Non-pigmented ciliary epithelial cell (primary cell): ENCODE data around the gene ZNF326.
"Not testable (repeated sequence)": the region's sequence is repeated elsewhere in the genome, so short reads cannot be mapped to it uniquely, and the experiment has no call there.

Experiments used
- DNase-seq: peaks from one replicate; pipeline ENCODE4 v3.0.0-alpha.2; 2010; ENCODE audit warnings: low read depth

Gene ZNF326

GRCh38 chr1:89966656-89967055, 28.3 kb upstream of the ZNF326 start:
- DNase-seq: no peak

- no peak for DNase-seq
Measured at GRCh38 chr1:89971600-89971999, 23.3 kb upstream of the ZNF326 start.

- DNase-seq: no peak
Measured at GRCh38 chr1:89972024-89972423, 22.9 kb upstream of the ZNF326 start.

- DNase-seq: no peak
Measured at GRCh38 chr1:89973471-89974127, 21.3 kb upstream of the ZNF326 start.

- no peak for DNase-seq
Measured at GRCh38 chr1:89974256-89974655, 20.7 kb upstream of the ZNF326 start.

GRCh38 chr1:89974696-89975470, 20.0 kb upstream of the ZNF326 start:
- no peak for DNase-seq

GRCh38 chr1:89975540-89976125, 19.3 kb upstream of the ZNF326 start:
- no peak for DNase-seq

- no peak for DNase-seq
Measured at GRCh38 chr1:89978755-89979154, 16.2 kb upstream of the ZNF326 start.

- no peak for DNase-seq
Measured at GRCh38 chr1:89980605-89981004, 14.3 kb upstream of the ZNF326 start.

- DNase-seq: not testable (repeated sequence)
Measured at GRCh38 chr1:89982846-89983245, 12.1 kb upstream of the ZNF326 start.

GRCh38 chr1:89984564-89985116, 10.3 kb upstream of the ZNF326 start:
- DNase-seq: not testable (repeated sequence)

- DNase-seq: no peak
Measured at GRCh38 chr1:89986020-89986419, 8.9 kb upstream of the ZNF326 start.

GRCh38 chr1:89987159-89987819, 7.6 kb upstream of the ZNF326 start:
- DNase-seq: no peak

GRCh38 chr1:89989099-89989498, 5.8 kb upstream of the ZNF326 start:
- no peak for DNase-seq

- DNase-seq: no peak
Measured at GRCh38 chr1:89989799-89990198, 5.1 kb upstream of the ZNF326 start.

GRCh38 chr1:89990976-89991831, 3.7 kb upstream of the ZNF326 start:
- no peak for DNase-seq

- DNase-seq: no peak
Measured at GRCh38 chr1:89993541-89993940, 1.4 kb upstream of the ZNF326 start.

GRCh38 chr1:89994231-89994804, 592 bp upstream of the ZNF326 start:
- no peak for DNase-seq

- DNase-seq: no peak
Measured at GRCh38 chr1:89995598-89996449, 914 bp downstream of the ZNF326 start.

GRCh38 chr1:89996450-89997110, 1.7 kb downstream of the ZNF326 start:
- DNase-seq: no peak
